HG02610 (cell line): Measurements from ENCODE around the gene GALNT18.

Experiments
- ATAC-seq: cut with Tn5 transposase; IDR thresholded peaks from one replicate; pipeline ENCODE4 v1.9.1; 2021; ENCODE audit warnings: mild to moderate bottlenecking, moderate library complexity; ENCODE audit not compliant: unreplicated experiment

GALNT18 gene

DNA sequence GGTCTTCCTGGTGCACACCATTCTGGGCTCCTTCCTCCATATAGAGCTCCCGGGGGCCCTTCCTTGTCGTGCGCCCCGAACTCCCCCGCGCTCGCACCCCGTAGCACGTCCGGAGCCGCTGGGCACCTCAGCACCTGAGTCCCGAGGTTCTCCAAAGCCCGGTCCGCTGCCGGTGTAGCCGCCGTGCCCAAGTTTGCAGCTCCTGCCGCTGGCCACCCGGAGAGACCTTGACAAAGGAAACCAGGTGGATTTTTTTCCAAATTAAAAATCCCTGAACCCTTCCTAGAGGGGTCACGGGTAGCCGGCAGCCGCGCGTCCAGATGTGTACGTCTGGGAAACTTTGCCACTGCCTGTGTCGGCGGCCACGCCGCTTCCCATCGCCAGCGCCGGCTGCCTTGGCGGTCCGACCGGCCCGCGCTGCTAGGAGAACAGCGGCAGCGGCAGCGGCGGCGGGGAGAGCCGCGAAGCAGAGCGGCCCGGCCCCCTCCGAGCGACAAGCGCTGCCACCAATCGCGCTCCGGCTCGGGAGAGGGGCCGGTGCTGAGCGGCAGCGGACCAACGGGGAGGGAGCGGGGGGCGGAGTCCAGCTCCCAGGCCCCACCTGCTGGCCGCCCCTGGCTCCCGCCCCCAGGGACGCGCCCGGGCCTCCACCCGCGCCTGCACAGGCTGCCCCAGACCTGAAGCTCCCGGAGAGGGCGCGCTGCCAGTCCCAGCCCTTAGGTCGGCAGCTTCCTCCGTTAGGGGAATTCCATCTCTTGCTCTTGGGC is at the start of gene GALNT18:
Gene GALNT18 (minus strand): TSS at position 433 of the 767 bp plus-strand sequence.
- peak; percentile 99 for ATAC-seq

DNA sequence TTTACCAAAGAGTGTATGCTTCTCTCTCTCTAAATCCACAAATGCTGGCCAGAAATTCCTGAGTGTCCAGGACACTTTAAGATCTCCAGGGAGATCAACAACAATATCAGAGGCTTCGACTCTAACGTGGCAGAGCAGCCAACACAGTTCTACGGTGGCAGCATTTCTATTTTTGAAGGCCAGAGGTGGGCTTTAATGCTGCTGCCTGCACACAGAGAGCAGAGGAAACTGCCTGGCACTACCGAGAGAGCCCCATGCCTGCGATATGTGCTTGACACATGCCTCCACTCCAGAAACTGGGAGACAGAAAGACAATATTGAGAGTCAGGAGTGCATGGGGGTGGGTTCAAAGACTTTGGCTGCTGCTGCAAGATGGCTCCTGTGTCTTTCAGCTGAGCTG is 48.8 kb upstream of the GALNT18 start:
- no peak for ATAC-seq

DNA sequence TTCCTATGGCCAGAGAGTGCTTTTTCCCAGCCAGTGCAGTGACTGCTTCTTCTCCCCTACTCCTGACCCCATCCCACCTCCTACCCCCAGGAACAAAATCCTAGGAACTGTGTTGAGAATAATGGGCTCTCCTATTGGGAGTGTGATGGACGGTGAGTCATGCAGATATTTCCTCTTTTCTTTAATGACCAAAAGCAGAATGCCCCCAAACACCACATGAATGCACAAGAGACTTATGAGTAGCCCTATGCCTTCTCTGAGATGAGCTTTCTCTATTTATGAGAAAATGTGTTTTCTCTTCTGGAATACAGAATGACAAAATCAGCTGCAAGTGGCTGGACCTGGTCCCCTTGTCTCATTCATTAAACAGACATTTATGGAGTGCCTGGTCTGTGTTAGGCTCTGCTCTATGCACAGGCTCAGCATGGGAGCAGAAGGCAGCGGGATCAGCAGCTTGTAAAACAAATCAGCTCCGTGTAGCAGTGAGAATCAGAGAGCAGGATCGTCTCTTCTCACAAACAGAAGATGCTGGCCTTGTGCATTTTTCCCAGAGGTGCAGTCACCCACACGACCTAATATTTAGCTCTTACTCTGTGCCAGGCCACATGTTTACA is 47.5 kb upstream of the GALNT18 start:
- no peak for ATAC-seq

DNA sequence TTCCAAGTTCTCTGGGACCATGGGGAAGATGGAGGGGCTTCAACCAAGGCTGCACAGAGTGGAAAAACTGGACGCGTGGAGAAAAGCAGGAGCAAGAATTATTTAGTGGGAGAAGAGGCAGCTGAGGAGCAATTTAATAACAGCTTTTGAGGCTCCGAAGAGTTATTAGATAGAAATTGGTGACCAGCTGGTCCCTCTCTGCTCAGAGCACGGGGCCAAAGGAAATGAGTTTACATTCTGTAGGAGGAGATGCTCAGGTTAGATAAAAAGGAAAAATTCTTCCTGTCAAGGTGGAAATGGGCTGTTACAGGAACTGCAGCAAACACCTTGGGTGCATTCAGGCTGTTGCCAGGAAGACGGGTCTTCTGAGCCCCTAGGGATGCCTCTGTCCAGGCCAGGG is 47.0 kb upstream of the GALNT18 start:
- no peak for ATAC-seq

DNA sequence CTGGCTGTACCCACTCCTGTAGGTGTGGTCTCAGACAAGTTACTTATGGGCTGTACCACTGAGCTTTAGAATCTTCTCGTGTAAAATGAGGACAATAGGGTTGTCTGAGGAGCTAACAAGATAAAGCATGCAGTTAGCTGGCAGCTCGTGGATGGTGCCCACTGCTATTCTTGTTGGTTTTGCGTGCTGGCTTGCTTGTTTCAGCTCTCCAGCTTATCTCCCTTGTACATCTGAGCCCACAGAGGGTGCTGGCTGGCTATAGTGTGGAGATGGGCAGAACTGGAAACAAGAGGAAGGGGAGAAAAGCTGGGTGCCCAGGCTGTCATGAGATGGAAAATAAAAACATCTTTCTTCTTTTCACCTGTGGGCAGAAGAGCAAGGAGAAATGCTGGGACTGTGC is 46.5 kb upstream of the GALNT18 start:
- no peak for ATAC-seq

DNA sequence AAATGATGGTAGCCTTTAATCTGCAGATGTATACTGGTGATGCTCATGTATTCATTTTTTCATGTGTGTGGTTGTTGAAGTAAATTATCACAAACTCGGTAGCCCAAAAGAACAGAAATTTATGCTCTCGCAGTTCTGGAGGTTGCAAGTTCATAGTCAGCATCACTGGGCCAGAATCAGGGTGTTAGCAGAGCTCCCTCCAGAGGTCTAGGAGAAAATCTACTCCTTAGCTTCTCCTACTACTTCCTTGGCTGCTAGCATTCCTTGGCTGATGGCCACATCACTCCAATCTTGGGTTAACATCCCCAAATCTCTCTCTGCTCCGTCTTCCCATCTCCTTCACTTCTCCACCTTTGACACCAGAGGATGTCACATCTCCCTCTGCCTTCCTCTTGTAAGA is 45.3 kb upstream of the GALNT18 start:
- no peak for ATAC-seq

DNA sequence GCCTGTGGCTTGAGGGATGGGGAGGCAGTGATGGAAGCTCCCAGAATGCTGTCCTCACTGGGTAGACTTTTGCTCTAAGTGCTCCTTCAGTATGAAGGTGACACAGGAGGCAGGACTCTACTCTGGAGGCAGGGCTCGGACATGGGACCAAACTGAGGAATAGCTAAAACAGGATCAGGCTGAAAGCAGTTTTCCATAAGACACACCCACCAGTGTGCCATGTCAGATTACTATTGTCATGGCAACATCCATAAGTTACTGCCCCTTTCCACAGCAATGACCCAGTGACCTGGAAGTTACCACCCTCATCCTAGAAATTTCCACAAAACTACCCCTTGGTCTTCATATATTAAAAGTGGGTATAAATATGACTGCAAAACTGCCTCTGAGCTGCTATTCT is 43.6 kb upstream of the GALNT18 start:
- ATAC-seq, result no peak

DNA sequence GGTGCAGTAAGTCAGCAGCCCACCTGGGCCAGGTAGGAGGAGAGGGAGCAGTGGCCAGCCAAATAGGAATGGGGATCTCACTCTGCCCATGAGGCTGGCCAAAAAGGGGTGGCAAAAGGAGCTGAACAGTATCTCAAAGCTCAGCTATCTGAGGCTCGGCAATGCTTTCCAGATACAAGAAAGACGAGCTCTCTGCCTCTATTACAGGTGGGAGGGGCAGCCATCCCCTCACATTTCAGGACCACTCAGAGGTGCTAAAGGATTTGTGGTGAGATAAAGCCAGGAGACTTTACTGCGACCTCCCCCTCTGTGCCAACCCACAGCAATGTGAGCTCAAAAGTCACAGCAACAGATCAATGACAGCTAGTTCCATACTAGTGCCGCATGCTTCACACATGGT is 42.1 kb upstream of the GALNT18 start:
- no peak for ATAC-seq

DNA sequence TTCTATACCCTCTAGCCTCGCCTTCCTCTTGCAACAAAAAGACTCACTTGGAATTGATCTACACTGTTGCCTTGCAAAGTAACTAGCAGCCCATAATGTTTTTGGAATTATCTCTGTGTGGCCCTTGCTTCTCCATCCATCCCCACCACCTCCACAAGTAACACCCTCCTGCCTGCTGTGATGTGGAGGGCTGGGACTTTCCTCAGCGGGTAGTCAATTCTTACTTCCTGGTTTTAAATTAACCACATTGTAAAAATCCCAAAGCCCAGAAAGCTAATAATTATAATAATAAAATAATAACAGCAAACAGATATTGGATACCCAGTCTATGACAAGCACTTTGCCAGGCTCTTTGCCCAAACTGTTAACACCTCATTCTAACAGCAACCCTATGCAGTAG is 40.8 kb upstream of the GALNT18 start:
- no peak for ATAC-seq

DNA sequence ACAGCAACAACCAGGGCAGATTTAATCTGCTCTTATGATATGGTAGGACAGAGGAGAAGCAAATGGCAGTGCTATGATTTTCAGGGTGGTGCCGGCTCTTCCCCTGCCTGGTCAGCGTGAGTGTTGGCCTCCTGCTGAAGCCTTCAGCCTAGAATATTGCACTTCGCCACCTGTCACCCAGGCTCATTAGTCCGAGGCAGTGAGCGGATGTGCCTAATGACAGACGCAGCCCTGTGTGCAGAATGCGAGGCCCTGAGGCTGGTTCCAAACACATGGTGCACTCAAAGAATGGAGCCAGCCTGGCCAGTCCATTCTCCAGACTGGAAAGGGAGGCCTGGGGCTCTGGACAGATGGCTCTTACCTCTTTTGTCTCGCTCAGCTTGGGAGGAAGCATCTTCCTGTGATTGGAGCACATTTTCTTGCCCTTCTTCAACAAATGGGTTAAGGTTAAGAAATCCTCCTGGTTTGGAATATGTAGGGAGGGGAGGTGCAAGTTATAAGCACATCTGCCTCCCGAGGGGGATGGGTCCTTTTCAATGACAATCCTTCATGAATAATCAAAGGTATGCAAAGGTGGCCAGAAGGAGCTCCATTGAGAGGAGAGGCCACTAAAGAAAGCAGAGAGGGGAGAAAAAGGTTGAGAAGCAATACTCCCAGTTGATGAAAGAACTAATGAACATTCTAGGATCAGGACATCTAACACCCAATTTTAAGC is 39.7 kb upstream of the GALNT18 start:
- no peak for ATAC-seq

DNA sequence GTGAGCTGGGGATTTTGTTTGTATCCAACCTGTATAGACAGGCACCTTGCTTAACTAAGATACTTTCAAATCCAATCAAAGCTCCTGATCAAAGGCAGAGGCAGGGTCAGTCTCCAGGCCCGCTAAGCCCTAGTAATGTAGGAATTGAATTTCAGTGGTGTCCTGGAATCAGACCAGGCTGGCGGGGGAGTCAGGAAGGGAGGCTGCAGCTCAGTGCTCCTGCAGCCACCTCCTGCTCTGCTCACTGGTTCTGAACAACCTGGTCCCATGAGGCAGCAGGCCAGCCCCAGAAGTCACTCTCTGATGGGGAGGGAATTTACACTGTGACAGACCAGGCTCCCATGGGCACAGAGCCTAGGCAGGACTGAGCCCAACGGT is 38.5 kb upstream of the GALNT18 start:
- ATAC-seq, result no peak

DNA sequence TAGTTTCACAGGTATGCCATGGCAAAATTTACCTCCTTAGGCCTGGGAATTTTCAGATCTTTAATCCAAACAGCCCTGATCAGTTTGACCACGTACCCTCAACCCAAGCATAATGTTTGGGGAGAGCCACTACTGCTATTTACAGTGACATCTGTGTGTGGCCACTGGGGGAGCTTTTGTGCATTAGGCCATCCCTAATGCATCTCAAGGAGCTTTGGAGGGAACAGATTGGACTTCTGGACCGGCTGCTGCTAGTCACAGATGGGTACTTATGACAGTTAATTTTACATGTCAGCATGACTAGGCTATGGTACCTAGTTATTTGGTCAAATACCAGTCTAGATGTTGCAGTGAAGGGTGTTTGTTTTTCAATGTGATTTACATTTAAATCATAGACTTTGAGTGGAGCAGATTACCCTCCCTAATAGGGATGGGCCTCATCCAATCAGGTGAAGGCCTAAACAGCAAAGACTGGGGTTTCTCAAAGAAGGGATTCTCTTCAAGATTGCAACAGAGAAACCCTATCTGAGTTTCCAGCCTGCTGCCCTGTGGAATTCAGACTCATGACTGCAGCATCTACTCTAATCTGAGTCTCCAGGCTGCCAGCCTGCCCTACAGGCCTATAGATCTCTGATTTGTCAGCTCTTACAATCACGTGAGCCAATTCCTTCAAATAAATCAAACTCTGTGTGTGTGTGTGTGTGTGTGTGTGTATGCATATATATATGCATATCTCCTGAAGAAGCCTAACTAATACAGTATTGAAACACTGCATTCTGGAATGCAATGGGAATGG is 38.0 kb upstream of the GALNT18 start:
- ATAC-seq, result no peak

DNA sequence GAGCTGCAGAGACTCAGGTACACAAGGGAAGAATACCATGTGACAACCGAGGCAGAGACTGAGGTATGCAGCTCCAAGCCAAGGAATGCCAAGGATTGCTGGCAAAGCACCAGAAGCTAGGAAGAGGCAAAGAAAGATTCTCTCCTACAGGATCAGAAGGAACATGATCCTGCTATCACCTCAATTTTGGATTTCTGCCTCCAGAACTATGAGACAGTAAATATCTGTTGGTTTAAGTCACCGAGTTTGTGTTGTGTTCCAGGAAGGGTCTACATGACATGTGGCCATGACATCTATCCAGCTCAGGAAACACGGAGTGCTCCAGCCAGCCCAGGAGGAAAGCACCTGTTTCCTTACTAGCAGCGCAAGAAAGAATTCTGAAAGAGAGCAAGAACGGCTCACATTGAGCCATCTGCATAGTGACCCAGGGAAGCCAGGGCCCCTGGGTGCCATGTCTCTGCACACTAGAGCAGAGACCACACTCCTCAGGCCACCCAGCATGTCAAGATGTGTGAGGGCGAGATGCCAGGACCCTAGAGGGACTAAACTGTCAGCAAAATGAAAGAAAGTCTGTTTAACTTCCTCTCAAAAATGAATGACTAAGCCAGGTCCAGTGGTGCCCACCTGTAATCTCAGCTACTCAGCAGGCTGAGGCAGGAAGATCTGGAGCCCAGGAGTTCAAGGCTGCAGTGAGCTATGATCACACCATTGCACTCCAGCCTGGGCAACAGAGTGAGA is 35.6 kb upstream of the GALNT18 start:
- ATAC-seq, result no peak

DNA sequence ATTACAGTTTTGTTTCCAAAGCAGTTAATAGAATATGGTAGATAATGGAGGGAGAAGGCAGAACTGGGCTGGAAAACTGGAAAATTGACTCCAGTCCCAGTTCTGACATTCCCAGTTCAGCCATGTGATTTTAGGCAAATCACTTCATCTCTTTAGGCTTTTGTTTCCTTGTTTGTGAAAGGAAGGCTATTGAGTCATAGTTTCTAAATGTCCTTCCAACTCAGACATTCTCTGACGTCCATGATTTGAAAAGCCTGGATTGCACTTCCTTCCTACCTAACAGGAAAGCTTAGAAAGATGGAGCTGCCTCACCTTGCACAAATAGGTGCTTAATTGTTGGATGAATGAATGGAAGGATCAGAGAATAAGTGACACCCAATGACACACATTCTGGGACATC is 19.8 kb upstream of the GALNT18 start:
- ATAC-seq, result no peak

DNA sequence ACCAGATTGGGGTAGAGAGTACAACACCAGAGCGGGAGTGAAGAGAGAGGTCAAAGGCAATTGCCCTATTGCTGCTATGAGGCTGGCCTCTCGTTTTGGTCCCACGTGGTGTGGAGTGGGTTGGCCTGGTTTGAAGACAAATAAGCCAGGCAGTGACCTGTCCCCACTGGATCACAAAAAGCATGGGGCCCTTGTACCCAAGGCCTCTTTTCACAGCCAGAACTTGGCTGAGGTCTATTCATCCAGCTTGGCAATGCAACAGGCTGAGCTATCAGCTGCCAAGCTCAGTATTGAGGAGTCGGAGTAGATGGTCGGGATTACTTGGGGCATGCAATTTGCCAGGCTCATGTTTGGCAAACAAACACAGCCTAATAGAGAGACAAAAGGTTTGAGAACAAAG is 19.2 kb upstream of the GALNT18 start:
- ATAC-seq, result no peak

DNA sequence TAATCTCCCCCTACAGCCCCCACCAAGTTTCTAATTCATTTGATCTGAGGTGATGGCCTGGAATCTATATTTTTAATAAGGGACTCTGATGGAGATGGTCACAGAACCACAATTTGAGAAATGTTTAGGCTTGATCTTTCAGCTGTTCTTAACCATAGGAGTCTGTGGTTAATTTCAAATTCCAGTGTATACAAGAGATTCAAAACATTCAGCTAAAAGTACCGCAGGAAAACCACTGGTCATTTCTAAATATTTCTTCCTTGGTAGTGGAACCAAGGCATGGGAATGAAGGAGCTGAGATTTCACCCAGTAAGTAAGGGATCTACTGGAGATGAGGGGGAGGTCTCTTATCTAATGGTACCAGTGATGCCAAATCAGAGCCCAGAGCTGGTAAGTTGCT is 18.3 kb upstream of the GALNT18 start:
- no peak for ATAC-seq

DNA sequence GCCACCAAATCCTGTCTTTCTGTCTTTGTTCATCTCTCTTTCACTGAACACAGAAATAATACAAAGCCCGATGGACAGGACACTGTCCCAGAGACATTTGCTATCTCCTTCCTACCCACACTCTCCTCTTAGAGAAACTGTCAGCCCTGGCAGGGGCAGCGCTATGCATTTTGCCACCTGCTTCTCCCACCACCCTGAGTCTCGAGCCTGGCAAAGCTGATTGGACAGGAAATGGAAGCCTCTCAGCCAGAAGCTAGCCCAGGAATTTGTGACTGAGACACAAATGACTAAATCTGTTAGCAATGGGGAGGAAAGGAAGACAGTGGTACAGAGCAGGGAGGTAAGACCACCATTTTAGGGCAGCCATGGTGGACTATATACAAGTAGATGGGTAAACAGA is 14.9 kb upstream of the GALNT18 start:
- ATAC-seq, result no peak

DNA sequence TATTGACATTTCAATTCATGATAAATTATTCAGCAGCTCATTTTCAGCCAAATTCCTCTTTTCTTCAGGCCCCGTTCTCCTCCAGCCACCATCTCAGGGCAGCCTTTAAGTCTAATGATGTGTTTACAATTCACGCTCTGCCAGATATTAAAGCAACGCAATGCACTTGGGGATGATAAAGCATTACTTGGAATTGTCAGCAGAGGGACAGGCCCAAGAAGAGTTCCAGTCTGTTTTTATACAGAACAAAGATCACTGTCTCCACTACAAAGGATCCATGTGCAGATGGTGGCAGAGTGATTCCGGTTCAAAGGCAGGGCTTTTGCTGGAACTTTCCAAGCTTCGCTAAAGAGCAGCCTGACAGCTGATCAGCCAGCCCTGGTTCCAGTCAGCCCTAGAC is 13.6 kb upstream of the GALNT18 start:
- ATAC-seq, result no peak

DNA sequence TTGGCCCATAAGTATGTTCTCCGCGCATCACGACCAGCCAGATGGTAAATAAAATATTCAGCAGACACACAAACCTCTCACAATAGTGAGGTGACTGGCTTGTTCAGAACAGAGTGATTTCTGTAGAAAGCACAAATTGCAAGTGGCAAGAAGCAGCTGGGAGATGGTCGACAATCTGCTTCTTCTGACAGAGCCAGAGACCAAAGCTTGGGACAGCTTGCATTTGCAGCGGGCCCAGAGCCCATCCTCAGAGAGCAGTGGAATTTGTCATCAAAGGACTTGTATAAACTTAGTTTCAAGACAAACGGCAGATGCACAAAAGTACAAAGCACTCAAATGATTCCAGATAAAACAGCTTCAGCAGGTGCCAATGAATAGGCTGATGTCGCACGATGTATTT is 7.6 kb upstream of the GALNT18 start:
- no peak for ATAC-seq

DNA sequence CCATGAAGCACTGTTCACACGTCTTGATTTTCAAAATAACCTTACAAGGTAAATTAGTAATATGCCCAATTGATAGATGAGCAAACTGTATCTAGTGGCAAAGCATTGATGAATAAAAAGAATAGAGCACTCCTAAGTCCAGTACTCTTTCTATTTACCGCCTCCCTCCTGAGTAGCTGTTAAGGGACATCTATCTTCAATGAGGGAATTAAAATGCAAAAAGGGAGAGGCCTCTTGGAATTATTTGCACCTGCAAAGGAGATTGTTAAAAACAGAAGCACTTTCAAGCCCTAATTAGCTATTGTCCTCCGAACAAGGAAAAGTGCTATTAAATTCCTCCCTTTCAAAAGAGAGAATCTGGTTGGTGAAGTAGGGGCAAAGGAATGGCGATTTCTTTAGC is 6.8 kb upstream of the GALNT18 start:
- ATAC-seq, result no peak

DNA sequence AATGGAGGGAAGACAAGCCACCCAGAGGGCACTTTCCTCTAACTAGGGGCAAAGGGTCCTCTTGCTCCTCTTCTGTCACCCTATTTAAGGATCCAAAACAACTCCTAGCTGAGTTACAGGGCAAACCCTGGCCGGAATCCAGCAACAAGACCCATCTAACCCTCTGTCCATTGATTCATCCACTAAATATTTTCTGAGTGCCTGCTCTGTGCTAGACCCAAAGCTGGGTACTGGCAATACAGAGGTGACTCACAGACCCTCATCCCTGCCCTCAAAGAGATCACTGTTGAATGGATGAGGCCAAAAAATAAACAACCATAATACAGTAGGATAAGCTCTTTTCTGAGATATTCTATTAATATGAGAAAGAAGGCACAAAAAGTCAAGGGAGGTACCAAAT is 4.3 kb upstream of the GALNT18 start:
- no peak for ATAC-seq
